HEK293T (cell line): ENCODE results near the gene VPREB3.

ENCODE experiments used
- LEF1 ChIP-seq: fragments of 450-650 bp; IDR thresholded peaks from 2 replicates; pipeline ENCODE4 v1.6.1; 2017; ENCODE audit warnings: mild to moderate bottlenecking, borderline replicate concordance
- SUZ12 ChIP-seq: fragments of 450-650 bp; IDR thresholded peaks from 2 replicates; pipeline ENCODE4 v1.6.1; 2016; ENCODE audit warnings: mild to moderate bottlenecking

GRCh38 chr22:23743303-23743705 is 10.9 kb downstream of the VPREB3 start:
- TF ChIP-seq SUZ12 (no peak), LEF1 (no peak)
